Keratinocyte (primary cell): Measurements from ENCODE around the gene MTHFD2. TPM values are rescaled to one million over a fixed set of nuclear protein-coding genes. Genes with fewer than 3 reads are reported as not detected.

Source experiments
- DNase-seq: peaks from one replicate; pipeline ENCODE4 v3.0.0-alpha.2; 2011; ENCODE audit warnings: low read depth, missing footprints, low spot score
- FAIRE-seq: peaks from 2 replicates; lab custom pipeline; 2011; peaks lifted over from hg19 to GRCh38; lab: Jason Lieb, UNC
- H2AFZ ChIP-seq: 2 replicates; pipeline ENCODE4 v1.6.0; 2012; ENCODE audit warnings: low read length, control low read depth, inconsistent platforms; ENCODE audit not compliant: control insufficient read depth
- H3K27ac ChIP-seq: 2 replicates; pipeline ENCODE4 v1.5.1; 2011; ENCODE audit warnings: low read length; ENCODE audit not compliant: control insufficient read depth, insufficient read depth
- H3K27me3 ChIP-seq: 3 replicates; pipeline ENCODE4 v1.6.0; 2011; ENCODE audit warnings: low read length; ENCODE audit not compliant: control insufficient read depth, insufficient read depth; ENCODE audit errors: extremely low read depth
- H3K36me3 ChIP-seq, 2 experiments: 2 replicates in 1 of 2; 3 replicates in 1 of 2; pipeline ENCODE4 v1.5.1; 2011; ENCODE audit warnings: low read length in 2 of 2, mild to moderate bottlenecking in 1 of 2; ENCODE audit not compliant: control insufficient read depth in 2 of 2, insufficient read depth in 2 of 2; ENCODE audit errors: extremely low read depth in 1 of 2
- H3K4me1 ChIP-seq: 3 replicates; pipeline ENCODE4 v1.5.1; 2011; ENCODE audit warnings: low read length; ENCODE audit not compliant: control insufficient read depth, insufficient read depth; ENCODE audit errors: extremely low read depth
- H3K4me2 ChIP-seq: 3 replicates; pipeline ENCODE4 v1.6.0; 2011; ENCODE audit warnings: low read depth, low read length; ENCODE audit not compliant: control insufficient read depth, insufficient read depth; ENCODE audit errors: extremely low read depth
- H3K4me3 ChIP-seq, 3 experiments: fragments of 200-600 bp in 1 of 3; sonication (generic) in 1 of 3; 2 replicates in 2 of 3; 3 replicates in 1 of 3; pipeline ENCODE4 v1.5.1; 2011 to 2016; ENCODE audit warnings: low read length in 3 of 3, mild to moderate bottlenecking in 3 of 3, control low read depth in 2 of 3, inconsistent platforms in 1 of 3, low read depth in 1 of 3, mixed read lengths in 1 of 3, mixed run types in 1 of 3, moderate library complexity in 1 of 3; ENCODE audit not compliant: control insufficient read depth in 2 of 3, insufficient read depth in 2 of 3; ENCODE audit errors: extremely low read depth in 1 of 3
- H3K79me2 ChIP-seq: 2 replicates; pipeline ENCODE4 v1.6.0; 2012; ENCODE audit warnings: low read length; ENCODE audit not compliant: control insufficient read depth, insufficient read depth
- H3K9ac ChIP-seq: 3 replicates; pipeline ENCODE4 v1.6.0; 2011; ENCODE audit warnings: low read length; ENCODE audit not compliant: control insufficient read depth, insufficient read depth; ENCODE audit errors: extremely low read depth
- H3K9me1 ChIP-seq: 3 replicates; pipeline ENCODE4 v1.6.0; 2011; ENCODE audit warnings: low read length; ENCODE audit not compliant: control insufficient read depth, insufficient read depth; ENCODE audit errors: extremely low read depth
- H3K9me3 ChIP-seq: 2 replicates; pipeline ENCODE4 v1.5.1; 2012; ENCODE audit warnings: low read depth, low read length; ENCODE audit not compliant: control insufficient read depth
- H4K20me1 ChIP-seq: 3 replicates; pipeline ENCODE4 v1.6.0; 2011; ENCODE audit warnings: low read length; ENCODE audit not compliant: control insufficient read depth, insufficient read depth; ENCODE audit errors: extremely low read depth
- CTCF ChIP-seq, 3 experiments: IDR thresholded peaks in 1 of 3; conservative IDR thresholded peaks in 1 of 3; optimal IDR thresholded peaks in 1 of 3; 2 replicates in 2 of 3; 3 replicates in 1 of 3; pipeline versions ENCODE3 to v1.5.1; 2011; ENCODE audit warnings: low read length in 3 of 3, mild to moderate bottlenecking in 3 of 3, moderate library complexity in 2 of 3, control low read depth in 1 of 3, inconsistent platforms in 1 of 3; ENCODE audit not compliant: insufficient read depth in 2 of 3; ENCODE audit errors: extremely low read depth in 1 of 3
- EZH2 ChIP-seq: IDR thresholded peaks from one replicate; pipeline ENCODE4 v1.6.1; 2012; ENCODE audit warnings: inconsistent platforms, mild to moderate bottlenecking, low read length, moderate library complexity
- dilution Hi-C: fragments of 300-500 bp; cut with MboI; formaldehyde crosslinking; loops from one replicate; pipeline ENCODE4 v1.7.0; 2020; ENCODE audit warnings: low sequenced_read_pairs; ENCODE audit not compliant: extremely low pct_ligation_motif_present
- polyA plus RNA-seq, 5 experiments: library from polyadenylated mRNA; depleted of rRNA in 3 of 5; stranded (reverse) in 3 of 5; stranded (forward) in 1 of 5; unstranded in 1 of 5; fragments of >200 nt; gene quantifications; 1 replicate in 1 of 5; 2 replicates in 3 of 5; 3 replicates in 1 of 5; pipeline versions ENCODE4 v1.2.1 to v1.2.3, GENCODE V29; 2011 to 2012; ENCODE audit warnings: missing spikeins in 2 of 5, low read depth in 1 of 5, low replicate concordance in 1 of 5

MTHFD2 gene
- polyA plus RNA-seq, 1 donor (not counting 4 experiments of a cell fraction or from before 2014, with no cell fraction given): 114 TPM

- H2AFZ ChIP-seq: no peak overlapping the region
- H3K9me1 ChIP-seq: no peaks in the 10 kb centered on the region
- no peak overlapping the region for H3K9ac ChIP-seq
- H3K4me3 ChIP-seq: no peak overlapping the region
- no peaks in the 10 kb centered on the region for H3K36me3 ChIP-seq
- no peaks in the 10 kb centered on the region for H4K20me1 ChIP-seq
- no peak overlapping the region for H3K4me2 ChIP-seq
- no peak overlapping the region for H3K27ac ChIP-seq
- no peaks in the 10 kb centered on the region for H3K9me3 ChIP-seq
- no peak for DNase-seq
- peaks cover 2% of the 10 kb centered on the region for H3K27me3 ChIP-seq
- TF ChIP-seq EZH2: no peak
- TF ChIP-seq CTCF (optimal IDR thresholded peaks at IDR 0.05 in 1 of 3, IDR thresholded peaks at IDR 0.05 in 1 of 3, conservative IDR thresholded peaks at IDR 0.05 in 1 of 3; ENCODE audit: extremely low read depth in 1 of 3, insufficient read depth in 2 of 3, low read length in 3 of 3): no peak
- no peaks in the 10 kb centered on the region for H3K79me2 ChIP-seq
- FAIRE-seq: no peak
- dilution Hi-C loops: no loop called here
- H3K4me1 ChIP-seq: peaks cover 2% of the 10 kb centered on the region
Measured at GRCh38 chr2:74264281-74264680, 65.9 kb downstream of the MTHFD2 start.

GRCh38 chr2:74267068-74267467 is 68.7 kb downstream of the MTHFD2 start:
- FAIRE-seq (no peak), DNase-seq (no peak)
- no peak overlapping the region for H3K4me3 ChIP-seq
- TF ChIP-seq EZH2: no peak
- TF ChIP-seq CTCF (optimal IDR thresholded peaks at IDR 0.05 in 1 of 3, IDR thresholded peaks at IDR 0.05 in 1 of 3, conservative IDR thresholded peaks at IDR 0.05 in 1 of 3; ENCODE audit: extremely low read depth in 1 of 3, insufficient read depth in 2 of 3, low read length in 3 of 3): peak; percentile 36 to 61 (median 49)
- no peaks in the 10 kb centered on the region for H3K79me2 ChIP-seq
- no peak overlapping the region for H3K9ac ChIP-seq
- no peaks in the 10 kb centered on the region for H3K36me3 ChIP-seq
- peaks cover 2% of the 10 kb centered on the region for H3K4me1 ChIP-seq
- H4K20me1 ChIP-seq: no peaks in the 10 kb centered on the region
- no peaks in the 10 kb centered on the region for H3K9me3 ChIP-seq
- H3K4me2 ChIP-seq: no peak overlapping the region
- no peak overlapping the region for H2AFZ ChIP-seq
- H3K27ac ChIP-seq: no peak overlapping the region
- H3K27me3 ChIP-seq: peaks cover 2% of the 10 kb centered on the region
- dilution Hi-C loops: no loop called here
- no peaks in the 10 kb centered on the region for H3K9me1 ChIP-seq

Other genes with a start within 250 kb of the MTHFD2 start
- 1.8 to 3.2 TPM (median 2.9 TPM) in 3 replicates for gene TET3, start 213.7 kb upstream of the MTHFD2 start, polyA plus RNA-seq
- gene BOLA3, start 50.7 kb upstream of the MTHFD2 start, polyA plus RNA-seq: 66.0 to 116 TPM (median 80.6 TPM) in 3 replicates
- 53.6 to 92.4 TPM (median 59.2 TPM) in 3 replicates for gene MOB1A, start 19.7 kb upstream of the MTHFD2 start, polyA plus RNA-seq
- gene SLC4A5, start 144.8 kb downstream of the MTHFD2 start, polyA plus RNA-seq: 0.08 to 0.45 TPM (median 0.22 TPM) in 3 replicates
- gene DCTN1, start 181.7 kb downstream of the MTHFD2 start, polyA plus RNA-seq: 110 to 137 TPM (median 119 TPM) in 3 replicates
- gene C2orf81, start 223.0 kb downstream of the MTHFD2 start, polyA plus RNA-seq: 0.58 to 1.5 TPM (median 0.89 TPM) in 3 replicates
- 35.2 to 54.6 TPM (median 35.2 TPM) in 3 replicates for gene WDR54, start 223.1 kb downstream of the MTHFD2 start, polyA plus RNA-seq
- 110 to 180 TPM (median 145 TPM) in 3 replicates for gene RTKN, start 243.3 kb downstream of the MTHFD2 start, polyA plus RNA-seq